GM10248 (cell line): ENCODE measurements around the gene BDP1.
A peak's percentile ranks its signal among the peaks of the same experiment; 100 is the strongest.
"Not testable (repeated sequence)": the region's sequence is repeated elsewhere in the genome, so short reads cannot be mapped to it uniquely, and the experiment has no call there.

ENCODE experiments used
- CTCF ChIA-PET: fragments of 300-600 bp; sonication (Branson Sonifier 250); formaldehyde crosslinking; extraction: SDS; loops from one replicate; lab custom pipeline; 2021; ENCODE audit warnings: antibody characterized with exemption; lab: Yijun Ruan, JAX
- POLR2A ChIA-PET: fragments of 350-650 bp; sonication (Branson Sonifier 250); formaldehyde crosslinking; extraction: SDS; loops from one replicate; lab custom pipeline; 2020; ENCODE audit warnings: antibody characterized with exemption; lab: Yijun Ruan, JAX
- DNase-seq: peaks from one replicate; pipeline ENCODE4 v3.0.0; 2012; ENCODE audit errors: extremely low spot score
- CTCF ChIP-seq: IDR thresholded peaks from 2 replicates; pipeline ENCODE4 v1.5.1; 2012; ENCODE audit warnings: mild to moderate bottlenecking, low read depth; ENCODE audit errors: extremely low read depth, missing control alignments, control extremely low read depth

BDP1 gene

GRCh38 chr5:71447218-71447808 lies 8.1 kb upstream of the BDP1 start:
- peak; percentile 42 for TF ChIP-seq CTCF
- DNase-seq, POLR2A ChIA-PET, CTCF ChIA-PET: not testable (repeated sequence)

GRCh38 chr5:71452876-71453275 lies 2.6 kb upstream of the BDP1 start:
- ChIA-PET POLR2A (no interaction called here), CTCF (interaction anchor here (2.3 kb wide), 1 partner anchor 23 kb away, joined by 10 read pairs; no protein-coding TSS in a partner anchor)
- no peak for TF ChIP-seq CTCF
- DNase-seq = no peak

- TF ChIP-seq CTCF = no peak
- CTCF ChIA-PET = interaction anchor here (1.6 kb wide), 2 partner anchors 17 to 21 kb away, joined by 3 to 4 read pairs; no protein-coding TSS in a partner anchor
Observed at GRCh38 chr5:71454913-71455312, 538 bp upstream of the BDP1 start.

GRCh38 chr5:71456362-71456743 lies 902 bp downstream of the BDP1 start:
- CTCF ChIA-PET = interaction anchor here (1.6 kb wide), 2 partner anchors 16 to 20 kb away, joined by 3 to 4 read pairs; no protein-coding TSS in a partner anchor
- DNase-seq = no peak
- no peak for TF ChIP-seq CTCF
- POLR2A ChIA-PET = interaction anchor here (1.3 kb wide), 1 partner anchor 21 kb away, joined by 4 read pairs; no protein-coding TSS in a partner anchor

More at GRCh38 chr5:71454913-71455312, 538 bp upstream of the BDP1 start:
- POLR2A ChIA-PET = no interaction called here
- no peak for DNase-seq

- CTCF ChIA-PET = no interaction called here
Observed at GRCh38 chr5:71457106-71457505, 1.7 kb downstream of the BDP1 start.

GRCh38 chr5:71460693-71461092 lies 5.2 kb downstream of the BDP1 start:
- ChIA-PET POLR2A (no interaction called here), CTCF (interaction anchor here (0.9 to 6.4 kb wide), 2 partner anchors 10 to 16 kb away, joined by 4 to 35 read pairs; no protein-coding TSS in a partner anchor)
- no peak for TF ChIP-seq CTCF
- no peak for DNase-seq

More at GRCh38 chr5:71457106-71457505, 1.7 kb downstream of the BDP1 start:
- no peak for TF ChIP-seq CTCF
- no peak for DNase-seq
- POLR2A ChIA-PET = no interaction called here

GRCh38 chr5:71461360-71461759 lies 5.9 kb downstream of the BDP1 start:
- ChIA-PET POLR2A (no interaction called here), CTCF (interaction anchor here (0.8 to 6.4 kb wide), 3 partner anchors 10 to 22 kb away, joined by 3 to 35 read pairs (median 4); no protein-coding TSS in a partner anchor)
- no peak for DNase-seq
- no peak for TF ChIP-seq CTCF
